ENCODE measurements around the gene MSMO1. TPM values are rescaled to one million over a fixed set of nuclear protein-coding genes. Genes with fewer than 3 reads are reported as not detected.

The MSMO1 gene
- total and polyA plus RNA-seq, 2 donors (not counting 3 experiments of a cell fraction or from before 2014, with no cell fraction given): 74.3 to 109 TPM

DNA sequence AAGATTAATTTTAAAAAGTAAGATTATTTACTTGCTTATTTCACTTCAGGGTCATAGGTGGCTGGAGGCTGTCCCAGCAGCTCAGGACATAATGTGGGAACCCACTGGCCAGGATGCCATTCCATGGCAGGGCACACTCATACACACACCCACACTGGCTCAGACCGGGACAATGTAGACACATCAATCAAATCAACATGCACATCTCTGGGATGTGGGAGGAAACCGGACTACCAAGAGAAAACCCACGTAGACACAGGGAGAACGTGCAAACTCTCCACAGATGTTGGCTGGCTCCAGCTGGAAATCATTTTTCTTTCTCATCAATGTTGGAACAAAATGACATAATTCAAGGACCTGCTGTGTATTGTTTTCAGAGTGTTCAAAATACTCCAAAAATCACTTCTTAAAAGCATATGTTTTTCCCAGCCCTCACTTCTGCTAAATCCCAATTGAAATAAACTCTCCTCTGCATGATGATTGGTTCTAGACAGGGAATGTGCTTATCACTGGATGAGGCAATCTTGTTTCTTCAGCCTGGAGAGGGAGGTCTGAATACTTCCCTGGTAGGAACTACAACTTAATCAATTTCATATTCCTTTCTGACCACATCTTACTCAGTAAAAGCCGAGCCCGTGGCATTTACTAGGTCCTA, 32.7 kb downstream of the MSMO1 start:
- Histone ChIP-seq H3K9me1 (replicated peaks; ENCODE audit: control insufficient read depth, extremely low read depth, insufficient read depth, low read length) (no peaks in the 10 kb centered on the region), H3K27me3 (ENCODE audit: control insufficient read depth in 2 of 2, insufficient read depth in 2 of 2, low read length in 2 of 2) (peaks cover 0 to 10% of the 10 kb centered on the region in 2 experiments), H4K20me1 (replicated peaks; ENCODE audit: control insufficient read depth, extremely low read depth, insufficient read depth, low read length) (no peaks in the 10 kb centered on the region), H3K27ac (ENCODE audit: insufficient read depth, low read depth, low read length) (no peak overlapping the region), H3K4me2 (ENCODE audit: insufficient read depth, low read length) (no peak overlapping the region), H3K4me1 (ENCODE audit: control insufficient read depth, extremely low read depth, insufficient read depth, low read length) (no peaks in the 10 kb centered on the region), H3K36me3 (ENCODE audit: control insufficient read depth in 2 of 2, extremely low read depth in 1 of 2, insufficient read depth in 2 of 2, low read length in 2 of 2) (no peaks in the 10 kb centered on the region), H3K9ac (replicated peaks; ENCODE audit: extremely low read depth, insufficient read depth, low read length) (no peak overlapping the region), H3K4me3 (replicated peaks in 1 of 3; ENCODE audit: insufficient read depth in 1 of 3, low read depth in 1 of 3, low read length in 3 of 3) (no peak overlapping the region), H2AFZ (ENCODE audit: low read depth, low read length) (no peak overlapping the region), H3K9me3 (replicated peaks; ENCODE audit: control insufficient read depth, insufficient read depth, low read length) (no peaks in the 10 kb centered on the region), H3K79me2 (ENCODE audit: control insufficient read depth, insufficient read depth, low read length) (no peaks in the 10 kb centered on the region)
- no TSS peak for BruUV-seq (replicated peaks)
- POLR2A ChIA-PET: no interaction called here
- no peak for TF ChIP-seq POLR2AphosphoS5 (IDR thresholded peaks at IDR 0.05; ENCODE audit: insufficient read depth, low read depth, low read length)
- no peak for TF ChIP-seq JUN (IDR thresholded peaks at IDR 0.05; ENCODE audit: borderline replicate concordance, insufficient read depth, insufficient read length, low read depth)
- intact Hi-C loops (cut with micrococcal nuclease) (no loop called here), dilution Hi-C loops (cut with MboI; ENCODE audit: extremely low pct_ligation_motif_present, low sequenced_read_pairs) (no loop called here)
- CTCF ChIA-PET: interaction anchor here (1.0 to 1.2 kb wide), 2 partner anchors 25 to 229 kb away, joined by 3 to 10 read pairs; no protein-coding TSS in a partner anchor
- FAIRE-seq (no peak), DNase-seq (ENCODE audit: low read depth, low spot score) (no peak)

DNA sequence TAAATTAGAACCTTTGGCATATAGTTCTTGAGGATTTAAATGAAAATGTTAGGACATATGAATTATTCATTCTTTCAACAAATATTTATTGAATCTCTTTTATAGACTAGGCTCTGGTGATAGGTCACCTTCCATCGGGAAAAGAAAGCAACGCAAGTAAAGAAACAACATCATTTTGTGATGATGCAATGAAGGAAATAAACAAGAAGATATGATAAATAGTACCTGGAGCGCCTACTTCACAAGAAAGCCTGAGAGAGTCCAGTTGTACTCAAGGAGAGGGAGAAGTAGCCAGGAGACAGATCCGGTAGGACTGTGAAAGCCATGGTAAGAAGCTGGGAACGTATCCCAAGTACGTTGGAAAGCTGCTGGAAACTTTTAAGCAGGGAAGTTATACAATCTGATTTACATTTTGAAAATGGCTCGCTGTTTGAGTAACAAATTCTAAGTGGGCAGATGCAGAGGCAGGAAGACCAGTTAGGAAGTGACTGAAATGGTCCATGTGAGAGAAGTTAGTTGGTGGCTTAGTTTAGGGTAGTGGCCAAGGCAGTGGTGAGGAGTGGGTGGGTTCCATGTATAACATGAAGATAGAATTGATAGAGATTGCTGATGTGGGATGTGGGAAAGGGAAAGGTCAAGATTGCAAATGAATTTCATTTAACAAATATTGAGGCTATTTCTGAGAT, 33.7 kb downstream of the MSMO1 start:
- no peaks in the 10 kb centered on the region for H3K4me1 ChIP-seq (ENCODE audit: control insufficient read depth, extremely low read depth, insufficient read depth, low read length)
- ChIA-PET POLR2A (no interaction called here), CTCF (interaction anchor here (0.9 kb wide), 1 partner anchor 230 kb away, joined by 4 read pairs; no protein-coding TSS in a partner anchor)
- no peak for FAIRE-seq
- H3K4me3 ChIP-seq (replicated peaks in 1 of 3; ENCODE audit: insufficient read depth in 1 of 3, low read depth in 1 of 3, low read length in 3 of 3): no peak overlapping the region
- BruUV-seq (replicated peaks): no TSS peak
- H3K36me3 ChIP-seq (ENCODE audit: control insufficient read depth in 2 of 2, extremely low read depth in 1 of 2, insufficient read depth in 2 of 2, low read length in 2 of 2): no peaks in the 10 kb centered on the region
- H3K9ac ChIP-seq (replicated peaks; ENCODE audit: extremely low read depth, insufficient read depth, low read length): no peak overlapping the region
- no peaks in the 10 kb centered on the region for H4K20me1 ChIP-seq (replicated peaks; ENCODE audit: control insufficient read depth, extremely low read depth, insufficient read depth, low read length)
- dilution Hi-C loops (cut with MboI; ENCODE audit: extremely low pct_ligation_motif_present, low sequenced_read_pairs) (no loop called here), intact Hi-C loops (cut with micrococcal nuclease) (no loop called here)
- no peak for DNase-seq (ENCODE audit: low read depth, low spot score)
- H3K27me3 ChIP-seq (ENCODE audit: control insufficient read depth in 2 of 2, insufficient read depth in 2 of 2, low read length in 2 of 2): peaks cover 0 to 10% of the 10 kb centered on the region in 2 experiments
- H3K9me1 ChIP-seq (replicated peaks; ENCODE audit: control insufficient read depth, extremely low read depth, insufficient read depth, low read length): no peaks in the 10 kb centered on the region
- H3K9me3 ChIP-seq (replicated peaks; ENCODE audit: control insufficient read depth, insufficient read depth, low read length): no peaks in the 10 kb centered on the region
- H3K4me2 ChIP-seq (ENCODE audit: insufficient read depth, low read length): no peak overlapping the region
- no peak overlapping the region for H3K27ac ChIP-seq (ENCODE audit: insufficient read depth, low read depth, low read length)
- no peak for TF ChIP-seq MYC (IDR thresholded peaks at IDR 0.05; ENCODE audit: low read depth, low read length)
- TF ChIP-seq, protein P1, sequence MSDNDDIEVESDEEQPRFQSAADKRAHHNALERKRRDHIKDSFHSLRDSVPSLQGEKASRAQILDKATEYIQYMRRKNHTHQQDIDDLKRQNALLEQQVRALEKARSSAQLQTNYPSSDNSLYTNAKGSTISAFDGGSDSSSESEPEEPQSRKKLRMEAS (IDR thresholded peaks at IDR 0.05; ENCODE audit: insufficient read depth, insufficient read length): no peak
- TF ChIP-seq GATA2 (IDR thresholded peaks at IDR 0.05; ENCODE audit: insufficient read depth, insufficient read length, low read depth, low read length): no peak
- TF ChIP-seq, protein P2, sequence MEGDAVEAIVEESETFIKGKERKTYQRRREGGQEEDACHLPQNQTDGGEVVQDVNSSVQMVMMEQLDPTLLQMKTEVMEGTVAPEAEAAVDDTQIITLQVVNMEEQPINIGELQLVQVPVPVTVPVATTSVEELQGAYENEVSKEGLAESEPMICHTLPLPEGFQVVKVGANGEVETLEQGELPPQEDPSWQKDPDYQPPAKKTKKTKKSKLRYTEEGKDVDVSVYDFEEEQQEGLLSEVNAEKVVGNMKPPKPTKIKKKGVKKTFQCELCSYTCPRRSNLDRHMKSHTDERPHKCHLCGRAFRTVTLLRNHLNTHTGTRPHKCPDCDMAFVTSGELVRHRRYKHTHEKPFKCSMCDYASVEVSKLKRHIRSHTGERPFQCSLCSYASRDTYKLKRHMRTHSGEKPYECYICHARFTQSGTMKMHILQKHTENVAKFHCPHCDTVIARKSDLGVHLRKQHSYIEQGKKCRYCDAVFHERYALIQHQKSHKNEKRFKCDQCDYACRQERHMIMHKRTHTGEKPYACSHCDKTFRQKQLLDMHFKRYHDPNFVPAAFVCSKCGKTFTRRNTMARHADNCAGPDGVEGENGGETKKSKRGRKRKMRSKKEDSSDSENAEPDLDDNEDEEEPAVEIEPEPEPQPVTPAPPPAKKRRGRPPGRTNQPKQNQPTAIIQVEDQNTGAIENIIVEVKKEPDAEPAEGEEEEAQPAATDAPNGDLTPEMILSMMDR (IDR thresholded peaks at IDR 0.05; ENCODE audit: extremely low read depth in 1 of 2, insufficient read depth in 1 of 2, low read depth in 1 of 2, low read length in 2 of 2): no peak
- no peak for TF ChIP-seq FOS (IDR thresholded peaks at IDR 0.05; ENCODE audit: borderline replicate concordance, insufficient read depth, low read length)
- TF ChIP-seq EZH2 (IDR thresholded peaks at IDR 0.05; ENCODE audit: borderline replicate concordance, low read depth, low read length, severe bottlenecking): no peak
- no peak for TF ChIP-seq POLR2AphosphoS5 (IDR thresholded peaks at IDR 0.05; ENCODE audit: insufficient read depth, low read depth, low read length)
- no peak for TF ChIP-seq JUN (IDR thresholded peaks at IDR 0.05; ENCODE audit: borderline replicate concordance, insufficient read depth, insufficient read length, low read depth)
- TF ChIP-seq POLR2A (IDR thresholded peaks at IDR 0.05; ENCODE audit: low read depth, low read length): no peak
- H3K79me2 ChIP-seq (ENCODE audit: control insufficient read depth, insufficient read depth, low read length): no peaks in the 10 kb centered on the region
- H2AFZ ChIP-seq (ENCODE audit: low read depth, low read length): no peak overlapping the region

Data from endothelial cell of umbilical vein (primary cell).